Tongue (tissue), 2 donors: ENCODE data around the gene SOX11. TPM values are rescaled to one million over a fixed set of nuclear protein-coding genes. Genes with fewer than 3 reads are reported as not detected.
A peak's percentile ranks its signal among the peaks of the same experiment; 100 is the strongest.

Experiments
- DNase-seq: peaks from one replicate; pipeline ENCODE4 v3.0.0-alpha.2; 2015
- total RNA-seq: library from RNA; depleted of rRNA; stranded (reverse); fragments of >200 nt; gene quantifications from one replicate; pipeline ENCODE4 v1.2.3, GENCODE V29; 2014

The SOX11 gene
- total RNA-seq, 1 donor from 2014 or later = 15.8 TPM

- DNase-seq = no peak
Measured at GRCh38 chr2:5692561-5693286, 540 bp downstream of the SOX11 start.

DNA sequence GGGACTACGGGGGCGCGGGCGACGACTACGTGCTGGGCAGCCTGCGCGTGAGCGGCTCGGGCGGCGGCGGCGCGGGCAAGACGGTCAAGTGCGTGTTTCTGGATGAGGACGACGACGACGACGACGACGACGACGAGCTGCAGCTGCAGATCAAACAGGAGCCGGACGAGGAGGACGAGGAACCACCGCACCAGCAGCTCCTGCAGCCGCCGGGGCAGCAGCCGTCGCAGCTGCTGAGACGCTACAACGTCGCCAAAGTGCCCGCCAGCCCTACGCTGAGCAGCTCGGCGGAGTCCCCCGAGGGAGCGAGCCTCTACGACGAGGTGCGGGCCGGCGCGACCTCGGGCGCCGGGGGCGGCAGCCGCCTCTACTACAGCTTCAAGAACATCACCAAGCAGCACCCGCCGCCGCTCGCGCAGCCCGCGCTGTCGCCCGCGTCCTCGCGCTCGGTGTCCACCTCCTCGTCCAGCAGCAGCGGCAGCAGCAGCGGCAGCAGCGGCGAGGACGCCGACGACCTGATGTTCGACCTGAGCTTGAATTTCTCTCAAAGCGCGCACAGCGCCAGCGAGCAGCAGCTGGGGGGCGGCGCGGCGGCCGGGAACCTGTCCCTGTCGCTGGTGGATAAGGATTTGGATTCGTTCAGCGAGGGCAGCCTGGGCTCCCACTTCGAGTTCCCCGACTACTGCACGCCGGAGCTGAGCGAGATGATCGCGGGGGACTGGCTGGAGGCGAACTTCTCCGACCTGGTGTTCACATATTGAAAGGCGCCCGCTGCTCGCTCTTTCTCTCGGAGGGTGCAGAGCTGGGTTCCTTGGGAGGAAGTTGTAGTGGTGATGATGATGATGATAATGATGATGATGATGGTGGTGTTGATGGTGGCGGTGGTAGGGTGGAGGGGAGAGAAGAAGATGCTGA, 1.4 kb downstream of the SOX11 start:
- DNase-seq = peak; percentile 73

DNA sequence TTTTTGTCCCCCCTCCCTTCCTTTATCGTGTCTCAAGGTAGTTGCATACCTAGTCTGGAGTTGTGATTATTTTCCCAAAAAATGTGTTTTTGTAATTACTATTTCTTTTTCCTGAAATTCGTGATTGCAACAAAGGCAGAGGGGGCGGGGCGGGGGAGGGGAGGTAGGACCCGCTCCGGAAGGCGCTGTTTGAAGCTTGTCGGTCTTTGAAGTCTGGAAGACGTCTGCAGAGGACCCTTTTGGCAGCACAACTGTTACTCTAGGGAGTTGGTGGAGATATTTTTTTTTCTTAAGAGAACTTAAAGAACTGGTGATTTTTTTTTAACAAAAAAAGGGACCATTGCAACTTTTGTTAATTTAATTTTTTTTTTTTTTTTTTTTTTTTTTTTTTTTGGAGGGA, 2.1 kb downstream of the SOX11 start:
- peak; percentile 78 for DNase-seq

DNA sequence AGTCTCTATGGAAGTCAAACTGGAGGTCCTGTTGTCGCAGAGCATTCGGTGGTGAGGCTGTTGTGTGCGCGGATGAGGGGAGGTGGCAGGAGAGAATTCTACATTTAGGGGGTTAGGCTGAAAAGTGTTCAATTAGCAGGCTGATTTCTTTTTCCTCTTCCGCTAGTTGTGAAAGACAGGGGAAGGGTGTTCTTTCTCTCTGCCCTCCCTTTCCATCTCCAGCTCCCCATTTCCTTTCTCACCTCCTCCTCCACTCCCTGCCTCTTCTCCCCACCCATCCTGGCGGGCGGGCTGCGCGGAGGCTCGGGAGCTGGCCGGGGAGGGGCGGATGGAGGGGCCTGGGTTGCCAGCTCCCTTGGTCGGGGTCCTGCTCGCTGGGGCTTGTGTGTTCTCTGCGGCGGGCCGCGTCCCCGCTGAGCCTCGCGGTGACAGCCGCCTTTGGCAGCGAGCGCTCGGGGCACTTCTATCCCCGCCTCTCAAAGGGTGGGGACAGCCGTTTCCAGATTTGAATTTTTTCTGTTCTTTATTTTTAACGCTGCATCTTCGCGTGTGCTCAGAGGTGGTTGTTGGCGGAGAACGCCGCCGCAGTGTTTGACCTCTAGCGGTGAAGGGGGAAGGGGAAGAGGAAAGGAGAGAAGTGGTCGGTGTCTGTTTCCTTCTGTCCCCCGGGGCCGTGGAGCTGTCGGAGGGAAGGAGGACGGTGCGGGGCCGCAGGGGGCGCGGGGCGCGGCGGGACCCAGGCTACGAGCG, 3.6 kb downstream of the SOX11 start:
- DNase-seq = peak; percentile 75

DNA sequence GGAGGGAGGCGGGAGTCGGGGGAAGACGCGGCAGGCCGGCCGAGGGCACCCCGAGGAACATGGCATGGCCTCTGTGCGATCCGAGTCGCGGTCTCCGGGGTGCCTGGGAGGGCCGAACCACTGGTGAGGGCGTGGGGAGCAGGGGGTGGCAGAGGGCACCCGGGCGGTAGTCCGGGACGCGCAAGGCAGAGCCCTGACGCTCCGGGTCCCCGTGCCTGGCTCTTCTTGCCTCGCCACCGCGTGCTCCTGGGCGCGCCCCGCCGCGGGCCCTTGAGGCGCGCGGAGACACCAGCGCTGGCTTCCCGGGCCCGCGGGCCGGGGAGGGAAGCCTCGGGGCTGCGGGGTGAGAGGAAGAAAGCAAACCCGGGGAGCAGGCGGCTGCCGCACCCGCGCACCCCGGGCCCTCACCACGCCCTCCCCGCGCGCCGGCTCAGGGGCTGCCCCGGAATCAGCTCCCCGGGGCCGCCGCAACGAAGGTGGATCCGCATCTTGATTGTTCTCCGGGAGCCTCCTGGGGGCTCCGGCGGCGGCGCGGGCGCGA, 4.3 kb downstream of the SOX11 start:
- DNase-seq = peak; percentile 66

DNA sequence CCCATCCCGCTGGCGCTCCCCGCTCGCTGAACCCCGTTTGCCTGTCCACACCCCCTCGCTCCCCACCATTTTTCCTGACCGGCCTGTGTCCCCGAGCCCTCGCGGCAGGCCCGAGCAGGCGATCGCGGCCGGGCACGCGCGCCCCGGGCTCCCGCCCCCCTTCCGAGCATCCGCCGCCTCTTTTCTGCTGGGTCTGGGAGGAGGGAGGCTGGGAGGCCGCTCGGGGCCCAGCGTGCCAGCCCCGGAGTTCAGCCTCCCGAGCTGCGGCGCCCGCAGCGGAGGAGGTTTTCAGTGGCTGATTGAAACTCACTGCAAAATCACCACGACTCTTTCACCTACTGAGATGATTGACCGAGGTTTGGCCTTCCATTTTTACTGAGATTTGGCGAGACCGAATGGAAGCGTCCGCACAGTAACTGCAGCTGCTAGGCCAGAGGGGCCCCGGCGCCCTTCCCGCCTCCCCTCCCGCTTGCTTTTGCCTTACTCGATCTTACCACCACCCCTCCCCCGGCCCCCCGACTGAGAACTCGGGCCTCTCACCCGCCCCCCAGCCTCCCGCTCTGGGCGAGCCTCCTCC, 4.8 kb downstream of the SOX11 start:
- peak; percentile 84 for DNase-seq

DNA sequence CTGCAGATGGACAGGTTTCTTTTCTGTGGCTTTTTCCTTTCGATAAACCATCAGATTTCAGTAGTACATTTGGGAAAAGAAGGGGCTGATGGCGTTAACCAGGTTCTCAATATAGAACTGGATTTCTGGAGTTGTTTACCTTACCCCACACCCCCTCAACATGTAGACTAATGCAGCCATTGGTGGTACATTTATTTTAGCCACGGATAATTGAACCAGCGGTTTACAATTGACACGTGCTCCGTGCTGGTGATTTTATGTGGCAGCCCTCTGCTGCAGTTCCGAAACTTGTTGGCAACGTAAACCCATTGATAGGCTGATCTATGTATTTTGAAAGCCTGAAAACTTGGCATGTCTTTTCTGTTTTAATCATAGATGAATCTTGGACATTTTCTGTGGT, 5.4 kb downstream of the SOX11 start:
- DNase-seq = no peak

DNA sequence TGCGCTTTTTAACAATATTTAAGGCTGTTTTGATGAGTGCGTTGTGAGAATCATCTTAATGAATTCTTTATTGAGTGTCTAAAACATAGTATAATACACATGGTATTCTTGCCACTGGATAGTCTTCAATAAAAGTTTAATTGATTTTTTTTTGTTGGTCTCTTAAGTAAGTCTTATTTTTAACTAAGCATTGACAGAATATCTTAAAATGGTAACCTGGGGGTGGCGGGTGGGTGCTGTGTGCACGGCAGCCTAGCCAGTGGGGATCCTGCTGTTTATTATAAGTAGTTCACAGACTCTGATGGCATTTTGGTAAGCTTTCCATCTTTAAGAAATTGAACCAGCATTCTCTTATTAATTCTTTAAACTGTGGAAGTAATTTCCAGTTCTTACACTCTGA, 6.0 kb downstream of the SOX11 start:
- peak; percentile 11 for DNase-seq

DNA sequence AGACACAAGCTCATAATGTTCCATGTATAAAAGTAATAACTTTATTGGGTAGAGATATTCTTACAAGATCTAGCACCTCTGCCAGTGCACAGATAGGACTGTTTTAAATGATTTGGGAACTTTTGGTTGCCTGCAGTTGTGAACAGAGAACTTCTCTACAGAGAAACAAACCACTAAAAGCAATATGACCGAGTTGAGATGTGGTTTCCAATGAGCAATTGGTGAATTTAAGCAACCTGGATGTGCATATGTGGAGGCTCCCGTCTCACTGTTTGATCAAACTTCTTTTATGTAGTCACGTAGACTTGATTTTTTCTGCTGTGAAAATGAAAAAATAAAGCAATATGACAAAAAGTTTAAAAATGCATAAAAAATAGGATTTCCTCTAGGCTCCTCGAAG, 7.8 kb downstream of the SOX11 start:
- DNase-seq = no peak

DNA sequence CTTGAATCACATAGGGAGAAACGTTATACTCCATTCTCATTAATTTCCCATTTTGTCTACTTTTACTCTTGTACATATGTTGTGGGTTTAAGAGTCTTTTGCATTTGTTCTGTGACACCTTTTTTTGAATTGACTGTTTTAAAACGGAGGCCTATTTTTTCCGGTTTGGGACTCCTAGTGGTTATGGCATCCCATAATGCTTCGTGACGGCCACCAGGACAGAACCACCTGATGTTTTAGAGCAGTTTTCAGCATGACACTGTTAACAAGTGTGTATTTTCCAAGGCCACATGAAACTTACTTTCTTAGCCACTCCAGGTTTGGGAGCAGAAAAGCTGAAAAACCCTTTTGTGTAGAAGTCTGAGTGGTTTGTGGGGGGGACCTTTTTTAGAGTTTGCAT, 8.4 kb downstream of the SOX11 start:
- DNase-seq = no peak

DNA sequence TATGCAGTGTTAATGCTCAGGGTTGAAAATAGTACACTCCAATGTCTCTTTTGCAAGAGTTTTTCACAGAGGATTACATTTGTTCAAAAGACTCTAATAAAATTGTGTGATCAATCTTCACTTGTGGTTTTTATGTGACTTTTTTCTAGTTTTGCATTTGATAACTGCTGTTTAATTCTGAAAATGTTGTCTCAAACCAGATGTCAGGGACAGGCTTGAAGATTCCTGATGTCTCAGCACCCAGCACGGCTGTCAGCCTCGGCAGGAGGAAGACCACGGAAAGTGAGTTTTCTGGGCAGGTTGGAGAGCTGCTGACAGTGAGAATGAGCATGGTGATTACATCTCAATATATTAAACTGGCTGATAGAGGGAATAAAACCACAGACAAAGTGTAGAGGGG, 9.1 kb downstream of the SOX11 start:
- no peak for DNase-seq

DNA sequence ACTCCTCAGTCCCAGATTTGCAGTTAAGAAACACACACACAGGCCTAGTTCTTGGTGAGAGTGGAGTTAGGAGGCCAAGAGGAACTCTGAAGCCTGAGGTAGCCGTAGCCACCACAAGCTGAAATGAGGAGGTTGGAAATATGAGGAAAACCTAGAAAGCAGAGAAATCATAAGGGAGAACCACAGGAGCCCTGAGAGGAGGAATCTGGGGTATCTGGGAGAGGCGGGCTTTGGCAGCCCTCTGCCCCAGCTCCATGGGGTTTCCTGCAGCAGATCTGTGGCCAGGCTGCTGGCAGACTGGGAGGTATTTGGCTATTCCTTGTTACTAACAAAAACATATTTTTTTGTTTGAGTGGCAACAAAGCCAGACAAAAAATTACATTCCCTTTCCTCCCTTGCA, 11.0 kb downstream of the SOX11 start:
- no peak for DNase-seq

GRCh38 chr2:5705490-5705889, 13.3 kb downstream of the SOX11 start:
- no peak for DNase-seq

DNA sequence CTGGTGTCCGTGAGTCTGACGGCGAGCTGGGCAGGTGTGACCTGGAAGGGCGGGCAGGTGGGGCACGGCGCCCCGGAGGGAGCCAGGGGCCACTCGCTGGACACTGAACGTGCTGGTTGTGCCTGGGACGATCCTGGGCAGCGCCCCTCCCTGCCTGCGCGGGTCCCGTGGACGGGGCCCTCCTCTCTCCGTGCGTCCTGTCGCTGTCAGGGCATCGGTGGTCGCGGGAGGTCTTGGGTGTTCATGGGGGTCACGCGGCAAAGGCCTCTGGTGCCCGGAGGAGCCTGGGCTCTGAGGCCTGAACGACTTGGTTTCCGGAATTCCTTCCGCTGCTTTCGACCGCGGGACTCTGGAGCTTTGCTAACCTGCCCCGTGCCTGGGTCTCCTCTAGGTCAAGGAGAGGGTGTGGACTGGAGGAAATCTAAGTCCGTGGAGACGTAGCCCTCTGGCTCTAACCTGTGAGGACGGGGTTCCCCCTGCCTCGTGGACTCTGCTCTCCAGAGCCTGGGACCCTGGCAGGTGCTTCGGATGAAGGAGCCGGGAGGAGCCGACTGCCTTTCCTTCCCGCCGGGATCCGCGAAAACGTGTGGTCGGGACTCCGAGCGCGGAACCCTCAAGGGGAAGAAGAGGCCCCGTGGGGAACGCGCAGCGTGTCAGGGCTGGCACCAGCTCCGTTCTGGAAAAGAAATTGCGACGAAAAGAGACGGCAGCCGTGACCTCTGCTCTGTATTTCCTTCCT, 14.7 kb downstream of the SOX11 start:
- no peak for DNase-seq

GRCh38 chr2:5710615-5711014, 18.4 kb downstream of the SOX11 start:
- DNase-seq = no peak

- no peak for DNase-seq
Measured at GRCh38 chr2:5713101-5713500, 20.9 kb downstream of the SOX11 start.

- DNase-seq = no peak
Measured at GRCh38 chr2:5719629-5720334, 27.6 kb downstream of the SOX11 start.

- DNase-seq = no peak
Measured at GRCh38 chr2:5720426-5720825, 28.2 kb downstream of the SOX11 start.

- DNase-seq = no peak
Measured at GRCh38 chr2:5722236-5722635, 30.1 kb downstream of the SOX11 start.

- DNase-seq = no peak
Measured at GRCh38 chr2:5723791-5724735, 31.9 kb downstream of the SOX11 start.
